Measurements from ENCODE around the gene OLFM4.

OLFM4 gene

GRCh38 chr13:53068585-53069520 is 40.2 kb downstream of the OLFM4 start:
- no peak for ATAC-seq

- no peak for ATAC-seq
Measured at GRCh38 chr13:53069800-53070199, 41.2 kb downstream of the OLFM4 start.

GRCh38 chr13:53073711-53074110 is 45.1 kb downstream of the OLFM4 start:
- no peak for ATAC-seq

- no peak for ATAC-seq
Measured at GRCh38 chr13:53074114-53074513, 45.5 kb downstream of the OLFM4 start.

GRCh38 chr13:53075356-53076041 is 46.9 kb downstream of the OLFM4 start:
- ATAC-seq: no peak

- no peak for ATAC-seq
Measured at GRCh38 chr13:53079691-53080090, 51.1 kb downstream of the OLFM4 start.

- no peak for ATAC-seq
Measured at GRCh38 chr13:53088871-53089270, 60.3 kb downstream of the OLFM4 start.

GRCh38 chr13:53089951-53090350 is 61.3 kb downstream of the OLFM4 start:
- no peak for ATAC-seq

- ATAC-seq: no peak
Measured at GRCh38 chr13:53090461-53090860, 61.8 kb downstream of the OLFM4 start.

- ATAC-seq: no peak
Measured at GRCh38 chr13:53092931-53093330, 64.3 kb downstream of the OLFM4 start.

GRCh38 chr13:53098455-53098854 is 69.8 kb downstream of the OLFM4 start:
- ATAC-seq: no peak

GRCh38 chr13:53100394-53101063 is 71.9 kb downstream of the OLFM4 start:
- ATAC-seq: no peak

Measured in activated CD4-positive, CD25-positive, alpha-beta regulatory T cell treated with anti-CD3 and anti-CD28 coated beads, Interleukin-2, amount 50 U/mL, for 24 hours (primary cell).